HK-2 (cell line): Measurements from ENCODE around the gene SAYSD1.
"Not testable (repeated sequence)": the region's sequence is repeated elsewhere in the genome, so short reads cannot be mapped to it uniquely, and the experiment has no call there.

Source experiments
- DNase-seq: peaks from one replicate; pipeline ENCODE4 v3.0.0-alpha.2; 2018; ENCODE audit not compliant: unreplicated experiment

Gene SAYSD1, protein sequence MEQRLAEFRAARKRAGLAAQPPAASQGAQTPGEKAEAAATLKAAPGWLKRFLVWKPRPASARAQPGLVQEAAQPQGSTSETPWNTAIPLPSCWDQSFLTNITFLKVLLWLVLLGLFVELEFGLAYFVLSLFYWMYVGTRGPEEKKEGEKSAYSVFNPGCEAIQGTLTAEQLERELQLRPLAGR

DNA sequence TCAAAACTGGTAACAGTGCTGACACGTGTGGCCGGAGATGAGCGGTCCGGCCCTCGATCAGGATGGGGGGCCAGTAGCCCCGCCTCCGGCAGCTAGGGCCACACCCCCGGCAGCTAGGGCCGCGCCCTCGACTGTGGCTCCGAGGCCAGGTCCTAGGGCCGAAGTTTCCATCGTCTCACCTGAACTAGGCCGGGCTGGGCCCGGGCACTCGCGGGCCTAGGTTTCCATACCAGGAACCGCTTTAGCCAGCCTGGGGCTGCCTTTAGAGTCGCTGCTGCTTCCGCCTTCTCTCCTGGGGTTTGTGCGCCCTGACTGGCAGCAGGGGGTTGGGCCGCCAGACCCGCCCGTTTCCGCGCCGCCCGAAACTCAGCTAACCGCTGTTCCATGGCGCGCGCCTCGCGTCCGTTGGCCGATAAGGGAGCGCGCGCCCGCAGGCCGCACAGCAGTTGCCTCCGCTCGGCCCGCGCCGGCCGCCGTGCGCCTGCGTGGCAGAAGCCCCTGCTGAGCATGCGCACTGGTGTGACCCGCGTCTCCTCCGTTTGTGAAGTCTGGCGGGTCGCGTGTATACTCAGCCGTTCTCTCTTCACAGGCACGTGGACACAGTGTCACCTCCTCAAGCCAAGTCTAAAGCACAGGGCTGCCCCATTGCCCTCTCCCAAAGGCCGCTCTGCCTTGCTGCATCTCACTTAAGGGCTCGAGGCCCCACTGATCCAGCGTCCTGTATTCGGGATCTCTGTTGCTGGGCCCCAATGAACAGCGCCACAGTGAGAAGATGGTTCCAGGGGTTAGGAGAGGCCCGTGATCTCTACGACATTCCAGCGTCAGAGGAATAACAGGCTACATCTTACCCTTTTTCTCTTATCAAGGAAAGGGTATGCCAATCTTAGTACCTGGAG is at the start of gene SAYSD1:
TSS of gene SAYSD1 (minus strand) at position 483 of the 896 bp plus-strand sequence. CDS start at position 386, 97 bp downstream.
- DNase-seq: peak; percentile 91

DNA sequence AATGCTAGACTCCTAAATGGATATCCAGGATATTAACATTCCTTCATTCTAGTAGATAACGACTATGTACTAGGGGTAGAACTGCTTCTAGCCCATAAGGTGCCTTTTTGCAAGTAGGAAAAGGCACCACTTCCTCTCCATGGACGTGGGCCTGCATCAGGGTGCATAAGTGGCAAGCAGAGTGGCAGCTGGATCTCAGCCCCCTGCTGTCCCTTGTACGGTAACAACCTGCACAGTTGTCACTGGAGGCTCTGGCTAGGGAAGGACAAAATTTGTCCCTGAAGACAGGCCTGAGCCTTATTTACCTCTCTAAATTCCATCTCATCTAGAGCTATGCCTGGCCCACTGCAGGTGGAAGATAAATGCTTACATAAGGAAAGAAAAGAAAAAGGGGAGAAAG is 42.5 kb upstream of the SAYSD1 start:
- no peak for DNase-seq

DNA sequence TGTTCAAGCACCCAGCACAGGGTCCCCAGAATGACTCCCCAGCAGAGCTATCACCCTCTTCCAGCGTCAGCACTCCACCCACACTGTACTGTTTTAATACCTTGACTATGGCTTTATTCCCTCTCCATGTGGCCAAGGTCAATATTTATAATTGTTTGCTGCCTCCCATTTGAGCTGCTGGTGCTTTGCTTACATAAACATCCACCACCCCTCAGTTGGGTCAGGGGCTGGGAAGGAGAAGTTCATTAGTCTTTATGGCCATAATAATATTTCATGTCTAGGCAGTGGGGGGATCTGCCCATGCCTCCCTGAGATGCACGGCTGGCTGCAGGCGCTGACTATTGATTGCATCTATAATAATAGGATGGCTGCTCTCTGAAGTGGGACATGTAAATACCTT is 41.8 kb upstream of the SAYSD1 start:
- DNase-seq: no peak

DNA sequence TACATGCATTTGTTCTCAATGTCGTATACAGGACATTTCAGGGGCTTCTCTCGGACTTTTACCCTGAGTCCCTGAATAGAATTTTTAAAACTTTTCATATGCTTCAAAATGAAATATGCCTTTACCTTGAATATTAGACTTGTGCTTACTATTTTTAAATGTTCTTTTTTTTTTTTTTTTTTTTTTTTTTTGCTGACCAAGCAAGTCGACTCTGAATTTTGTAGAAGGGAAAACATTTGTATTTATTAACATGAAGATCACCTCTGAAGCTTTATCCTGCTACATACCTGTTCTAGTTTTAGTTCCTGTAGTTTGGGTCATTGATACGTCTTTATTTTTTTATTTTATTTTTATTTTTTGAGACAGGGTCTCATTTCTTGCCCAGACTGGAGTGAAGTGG is 39.7 kb upstream of the SAYSD1 start:
- DNase-seq: no peak

DNA sequence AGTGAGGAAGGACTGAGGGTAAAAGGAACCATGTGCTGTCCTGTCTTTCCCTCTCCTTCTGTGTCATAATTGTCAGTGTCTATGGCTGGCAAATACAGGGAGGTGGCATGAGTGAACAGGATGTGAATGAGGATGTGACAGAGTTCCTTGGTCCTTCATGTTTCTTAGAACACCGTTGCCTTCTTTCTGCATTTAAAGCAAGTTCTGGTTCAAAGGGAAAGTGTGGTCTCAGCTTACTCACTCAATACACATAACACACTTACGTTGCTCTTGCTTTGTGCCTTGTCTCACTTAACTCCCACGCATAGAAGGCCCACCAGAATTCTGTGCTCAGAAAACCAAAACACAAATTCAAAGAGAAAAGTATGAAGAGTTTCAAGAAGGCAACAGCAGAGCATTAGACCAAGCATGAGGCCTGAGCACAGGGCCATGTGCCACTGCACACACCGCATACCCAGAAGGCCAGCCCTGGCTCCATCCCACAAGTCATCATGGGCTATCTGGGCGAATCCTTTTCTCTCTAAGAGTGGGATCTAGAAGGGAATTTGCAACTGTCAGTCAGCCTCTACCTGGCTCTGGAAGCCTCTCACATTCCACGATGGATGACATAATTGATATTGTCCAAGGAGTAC is 38.9 kb upstream of the SAYSD1 start:
- no peak for DNase-seq

DNA sequence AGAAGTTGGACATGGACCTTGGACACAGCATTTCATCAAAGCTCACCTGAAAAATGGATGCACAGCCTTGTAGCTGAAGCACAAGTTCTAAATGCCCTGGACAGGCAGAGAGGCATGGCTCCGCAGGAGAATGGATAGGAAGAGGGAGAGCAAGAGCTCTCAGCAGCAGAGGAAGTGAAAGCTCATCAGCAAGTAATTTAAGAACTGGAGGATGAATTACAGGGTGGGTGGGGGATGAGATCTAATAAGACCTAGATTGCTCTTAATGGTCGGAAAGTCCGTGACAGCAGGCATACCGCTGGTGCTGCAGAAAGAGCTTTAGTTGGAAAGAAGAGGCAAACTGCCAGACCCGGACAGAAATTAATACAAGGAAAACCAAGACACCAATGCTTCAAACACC is 37.3 kb upstream of the SAYSD1 start:
- no peak for DNase-seq

DNA sequence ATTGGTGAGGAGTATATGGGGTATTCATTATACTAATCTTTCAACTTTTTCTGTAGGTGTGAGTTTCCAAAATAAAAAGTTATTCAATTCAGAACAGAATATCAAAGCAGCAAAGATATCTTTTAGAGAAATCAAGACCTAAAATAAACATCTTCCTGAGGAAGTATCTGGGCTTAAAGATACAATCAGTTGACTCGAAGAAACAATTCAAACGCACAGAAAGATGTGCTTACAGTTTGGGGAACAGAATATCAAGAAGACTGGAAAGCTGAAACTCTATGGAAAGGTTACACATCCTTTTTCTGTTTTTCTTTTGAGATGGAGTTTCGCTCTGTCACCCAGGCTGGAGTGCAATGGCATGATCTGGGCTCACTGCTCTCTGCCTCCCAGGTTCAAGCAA is 36.2 kb upstream of the SAYSD1 start:
- DNase-seq: no peak

DNA sequence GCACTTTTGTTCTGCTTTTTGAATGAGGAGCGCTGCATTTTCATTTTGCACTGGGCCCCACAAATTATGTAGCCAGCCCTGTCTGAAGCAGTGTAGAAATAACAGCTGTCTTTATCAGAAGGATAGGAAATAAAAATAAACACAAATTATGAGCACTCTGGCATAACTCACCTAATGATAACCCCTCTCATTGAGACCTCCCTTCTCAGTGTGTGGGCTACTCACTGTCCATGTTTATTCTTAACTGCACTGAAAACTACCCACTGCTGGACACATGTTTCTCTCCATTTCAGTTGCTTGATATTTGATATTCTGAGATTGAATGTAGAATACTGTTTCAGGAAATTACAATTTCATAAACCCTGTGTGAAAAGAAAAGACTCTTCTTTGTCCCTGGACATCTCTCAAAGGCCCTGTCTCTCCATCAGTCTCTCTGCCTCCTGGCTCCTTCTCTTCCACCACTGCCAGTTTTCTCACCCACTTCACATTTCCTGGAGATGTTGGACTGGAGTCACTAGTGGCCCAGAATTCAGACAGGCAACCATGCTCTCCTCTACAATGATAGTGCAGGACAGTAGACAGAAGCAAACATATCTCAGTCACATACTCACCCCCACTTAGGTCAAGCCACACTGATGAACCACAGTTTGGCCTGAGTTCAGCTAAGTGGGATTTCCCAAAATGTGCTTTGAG is 29.6 kb upstream of the SAYSD1 start:
- no peak for DNase-seq

DNA sequence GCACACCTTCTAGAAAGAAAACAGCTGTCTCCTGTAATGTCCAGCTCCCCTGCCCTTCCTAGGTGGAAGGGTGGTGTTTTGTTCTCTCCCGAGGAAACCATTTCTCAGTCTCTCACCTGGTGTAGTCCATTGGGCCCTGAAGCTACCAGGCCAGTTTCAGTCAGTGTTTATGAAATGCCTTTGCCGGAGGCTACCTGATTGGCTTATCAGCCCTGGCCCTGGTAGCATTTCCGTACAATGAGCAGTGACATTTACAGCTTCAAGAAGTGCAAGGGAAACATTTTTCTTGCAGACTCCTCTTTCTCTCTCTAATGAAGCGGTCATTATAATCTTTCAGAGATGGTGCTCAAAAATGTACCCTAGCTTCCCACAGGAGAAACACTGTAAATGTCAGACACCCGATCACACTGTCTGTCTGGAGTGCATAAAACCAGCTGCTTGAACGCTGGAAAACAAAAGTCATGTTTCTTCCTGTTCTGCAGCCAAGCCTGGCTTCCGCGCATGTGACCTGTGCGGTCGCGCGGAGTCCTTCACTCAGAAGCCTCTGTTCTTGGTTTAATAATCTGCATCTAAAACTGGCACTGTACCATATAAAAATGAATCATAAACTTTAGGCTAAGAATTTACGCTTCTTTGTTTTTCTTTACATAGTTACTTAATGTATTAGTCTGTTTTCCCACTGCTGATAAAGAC is 28.4 kb upstream of the SAYSD1 start:
- no peak for DNase-seq

DNA sequence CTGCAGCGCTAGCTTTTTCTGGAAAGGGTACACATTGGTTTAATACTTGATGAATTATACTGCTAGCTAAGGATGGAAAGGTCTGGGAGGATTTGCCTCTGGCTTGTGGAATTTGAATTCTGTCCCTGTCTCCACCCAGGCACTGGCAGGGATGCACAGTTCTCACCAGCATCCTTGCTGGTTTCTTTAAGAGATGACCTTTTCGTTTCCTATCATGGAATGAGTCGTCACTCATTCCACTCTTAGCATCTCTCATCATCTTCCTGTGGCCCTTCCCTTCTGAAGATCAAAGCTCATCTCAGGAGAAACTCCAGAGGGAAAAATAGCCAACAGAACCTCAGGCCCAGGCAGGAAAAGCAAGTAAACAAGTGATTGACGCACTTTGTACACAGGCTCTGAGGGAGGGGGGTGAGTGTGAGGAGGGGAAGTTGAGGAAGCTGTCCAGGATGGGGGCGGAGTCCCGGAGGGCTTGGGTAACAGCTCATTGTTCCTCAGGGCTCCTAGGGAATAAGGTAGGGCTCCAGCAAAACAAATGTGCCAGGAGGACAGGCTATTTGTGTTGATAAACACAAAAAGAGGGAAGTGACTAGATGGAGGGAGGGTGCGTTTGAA is 25.7 kb upstream of the SAYSD1 start:
- DNase-seq: no peak

DNA sequence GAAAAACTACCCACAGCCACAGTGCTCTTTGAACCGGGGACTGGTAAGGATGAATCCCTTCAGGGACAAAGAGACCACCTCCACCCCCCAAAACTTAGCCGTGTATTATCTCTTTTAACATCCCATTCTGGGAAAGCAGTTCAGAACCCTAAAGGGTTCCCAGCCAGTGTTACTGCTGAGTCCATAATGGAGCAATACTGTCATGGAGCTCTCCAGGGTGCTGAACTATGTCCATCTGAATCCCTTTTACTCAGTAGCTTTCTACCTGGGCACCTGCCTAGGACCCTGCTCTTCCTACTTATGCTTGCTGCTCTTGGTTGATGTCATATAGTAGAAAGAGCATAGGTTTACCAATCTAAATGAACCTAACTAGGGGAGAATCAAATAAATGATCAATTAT is 22.3 kb upstream of the SAYSD1 start:
- peak; percentile 39 for DNase-seq

DNA sequence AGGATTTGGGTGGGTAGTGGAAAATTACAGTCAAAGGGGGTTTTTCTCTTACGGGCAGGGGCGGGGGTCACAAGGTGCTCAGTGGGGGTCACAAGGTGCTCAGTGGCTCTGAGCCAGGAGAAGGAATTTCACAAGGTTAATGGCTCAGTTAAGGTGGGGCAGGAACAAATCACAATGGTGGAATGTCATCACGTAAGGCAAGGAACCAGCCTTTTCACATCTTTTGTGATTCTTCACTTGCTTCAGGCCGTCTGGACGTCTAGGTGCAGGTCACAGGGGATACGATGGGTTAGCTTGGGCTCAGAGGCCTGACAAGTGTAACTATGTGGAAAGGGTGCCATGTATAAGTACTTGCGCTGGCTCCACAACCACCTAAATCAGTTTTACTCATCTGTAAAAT is 21.2 kb upstream of the SAYSD1 start:
- DNase-seq: not testable (repeated sequence)

DNA sequence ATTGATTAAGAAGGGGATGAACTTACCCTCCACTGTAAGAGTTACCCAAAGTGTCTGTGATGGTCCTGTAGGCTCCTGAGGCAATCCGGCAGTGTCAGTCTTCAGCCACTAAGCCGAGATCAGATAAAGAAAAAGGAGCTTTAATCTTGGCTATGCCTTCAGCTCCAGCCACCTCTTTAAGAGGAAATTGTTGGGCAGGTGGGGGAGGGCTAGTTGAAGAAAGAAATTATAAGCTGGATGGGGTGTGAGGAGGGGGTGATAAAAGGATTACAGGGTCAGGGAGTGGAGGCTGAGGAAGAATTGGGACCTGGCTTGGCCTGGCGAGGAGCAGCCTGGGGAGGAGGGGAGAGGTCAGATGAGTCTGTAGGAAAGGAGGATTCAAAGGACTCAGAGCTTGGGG is 19.8 kb upstream of the SAYSD1 start:
- DNase-seq: not testable (repeated sequence)

DNA sequence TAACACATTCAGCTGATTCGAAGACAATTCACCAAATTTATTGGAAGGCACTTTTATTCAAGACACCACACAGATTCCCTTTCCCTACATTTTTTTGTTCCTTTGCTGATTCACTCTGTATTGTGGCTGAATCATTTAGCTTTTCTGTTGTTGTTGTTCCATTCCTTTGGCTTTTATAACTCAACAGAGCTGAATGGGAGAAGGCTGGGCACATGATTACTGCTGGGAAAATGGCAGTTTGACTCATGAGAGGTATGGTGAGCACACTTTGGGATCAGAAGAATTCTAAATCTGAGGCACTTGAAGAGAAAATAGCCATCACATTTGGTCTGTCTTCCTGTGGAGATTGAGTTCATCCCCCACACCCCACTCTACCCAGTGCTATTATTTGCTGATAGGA is 15.7 kb upstream of the SAYSD1 start:
- no peak for DNase-seq

DNA sequence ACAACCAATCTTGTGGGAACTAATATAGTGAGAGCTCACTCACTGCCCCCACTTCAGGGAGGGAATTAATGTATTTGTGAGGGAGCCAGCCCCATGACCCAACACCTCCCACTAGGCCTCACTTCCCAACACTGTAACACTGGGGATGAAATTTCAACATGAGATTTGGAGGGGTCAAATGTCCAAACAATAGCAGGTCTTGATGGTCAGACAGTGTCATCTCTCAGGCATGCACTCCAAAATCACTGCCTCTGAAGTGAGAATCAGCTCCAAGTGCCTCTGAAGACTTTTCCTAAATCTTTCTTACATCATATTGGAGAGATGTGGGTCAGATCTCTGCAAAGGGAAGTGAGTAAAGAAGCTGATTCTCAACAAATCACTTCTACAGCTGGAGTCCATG is 13.8 kb upstream of the SAYSD1 start:
- DNase-seq: no peak

DNA sequence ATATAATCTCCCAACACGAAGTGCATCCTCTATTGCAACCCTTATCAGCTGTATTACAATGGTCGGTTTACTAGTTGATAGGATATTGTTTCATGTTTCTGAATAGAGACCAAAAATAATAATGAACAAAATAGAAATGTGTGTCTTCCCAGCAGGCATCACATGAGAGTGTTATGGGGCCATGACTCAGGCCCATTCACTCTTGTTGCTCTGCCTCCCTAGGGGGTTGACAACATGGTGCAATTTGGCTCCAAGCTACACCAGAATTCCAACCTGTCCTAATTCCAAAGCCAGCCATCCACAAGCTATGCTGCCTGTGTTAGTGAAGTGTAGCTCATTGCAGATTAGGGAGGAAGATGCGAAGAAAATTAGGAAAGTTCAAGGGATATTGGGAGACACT is 13.1 kb upstream of the SAYSD1 start:
- no peak for DNase-seq

DNA sequence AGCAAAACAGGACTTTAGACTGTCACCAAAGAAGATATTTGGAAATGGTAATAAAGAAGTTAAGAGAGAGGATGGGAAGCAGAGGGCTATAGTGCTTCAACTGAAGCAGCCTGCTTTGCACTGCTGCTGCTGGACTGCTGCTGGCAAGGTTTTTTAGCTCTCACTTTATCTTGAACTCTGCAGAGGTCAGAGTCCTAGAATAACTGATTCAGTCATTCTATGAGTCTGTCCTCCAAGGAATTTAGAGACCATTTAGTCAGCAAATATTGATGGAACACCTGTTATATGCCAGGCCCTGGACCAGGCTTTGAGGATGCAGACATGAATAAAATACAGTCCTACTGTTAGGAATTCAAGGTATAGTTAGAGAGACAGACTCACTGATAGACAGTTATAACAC is 9.1 kb upstream of the SAYSD1 start:
- DNase-seq: no peak

DNA sequence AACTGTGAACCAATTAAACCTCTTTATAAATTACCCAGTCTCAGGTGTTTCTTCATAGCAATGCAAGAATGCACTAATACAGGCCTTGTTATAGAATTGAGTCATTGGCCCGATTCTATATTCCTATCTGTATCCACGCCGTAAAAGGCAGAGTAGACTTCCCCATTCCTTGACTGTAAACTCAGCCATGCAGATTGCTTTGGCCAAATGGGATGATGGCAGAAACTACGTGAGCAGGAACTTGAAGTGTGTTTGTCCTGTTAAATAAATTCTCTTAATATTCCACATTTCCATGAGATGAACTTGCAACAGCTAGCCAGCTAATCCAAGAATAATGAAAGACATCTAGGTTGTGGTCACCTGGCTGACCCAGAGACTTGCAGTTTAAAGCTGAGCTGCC is 3.9 kb upstream of the SAYSD1 start:
- no peak for DNase-seq

DNA sequence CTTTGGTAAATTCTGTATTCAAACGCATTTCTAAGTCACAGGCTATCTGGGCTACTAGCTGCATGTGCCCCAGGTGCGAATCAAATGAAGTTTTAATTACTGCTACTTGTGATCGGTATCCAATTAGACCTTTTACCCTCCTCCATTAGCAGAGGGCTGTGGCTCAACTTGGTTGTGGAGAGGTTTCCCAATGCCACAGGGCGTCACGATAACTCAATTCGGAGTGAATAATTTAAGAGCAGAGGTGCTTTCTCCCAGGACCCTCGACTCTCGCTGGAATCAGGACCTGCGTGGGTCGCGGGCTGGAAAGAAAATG is 640 bp downstream of the SAYSD1 start:
- DNase-seq: no peak

DNA sequence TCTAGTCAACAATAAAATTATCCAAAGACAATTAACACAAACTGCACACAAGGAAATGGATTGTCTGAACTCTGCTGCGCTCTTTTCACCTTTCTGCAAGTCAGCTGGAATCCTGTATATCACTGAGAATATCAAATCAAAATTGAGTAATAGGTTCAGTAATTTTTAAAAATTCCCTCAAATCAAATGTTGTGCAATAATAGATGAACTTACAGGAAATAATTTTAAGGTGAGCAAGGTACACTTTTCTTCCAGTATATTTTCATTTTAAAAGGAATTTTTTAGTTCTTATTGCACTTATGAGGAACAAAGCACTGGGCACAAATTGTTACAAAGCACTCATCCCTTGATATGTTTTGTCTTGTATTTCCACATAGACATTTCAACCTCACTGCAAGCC is 1.2 kb downstream of the SAYSD1 start:
- DNase-seq: no peak

DNA sequence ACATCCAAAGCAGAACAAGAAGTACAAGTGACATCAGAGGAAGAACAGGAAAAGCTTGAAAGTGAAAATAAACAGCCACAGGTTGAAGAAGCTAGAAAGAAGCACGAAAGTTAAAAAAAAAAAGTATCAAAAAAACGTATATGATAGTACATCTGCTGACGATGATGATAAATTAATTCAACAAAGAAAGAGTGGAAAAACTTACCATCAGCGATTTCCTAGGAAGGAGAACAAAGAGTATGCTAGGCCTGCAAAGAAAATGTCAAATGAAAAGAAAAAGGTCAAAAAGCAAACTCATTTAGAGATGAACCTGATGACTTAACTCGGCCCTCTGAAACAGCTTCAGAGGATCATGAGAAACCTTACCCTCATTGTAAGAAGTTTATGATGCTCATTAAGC is 3.7 kb downstream of the SAYSD1 start:
- no peak for DNase-seq
